SIG-M5 (cell line): ENCODE results near the gene FERMT3.

Experiments
- DNase-seq: peaks from one replicate; lab custom pipeline; 2025; lab: John Stamatoyannopoulos, UW

The FERMT3 gene

GRCh38 chr11:64220798-64221197, 14.3 kb downstream of the FERMT3 start:
- no peak for DNase-seq

- DNase-seq: no peak
Observed at GRCh38 chr11:64222651-64223000, 16.1 kb downstream of the FERMT3 start.

GRCh38 chr11:64223001-64223651, 16.6 kb downstream of the FERMT3 start:
- no peak for DNase-seq

GRCh38 chr11:64224151-64224890, 17.8 kb downstream of the FERMT3 start:
- no peak for DNase-seq

- DNase-seq: no peak
Observed at GRCh38 chr11:64224891-64225607, 18.5 kb downstream of the FERMT3 start.

- no peak for DNase-seq
Observed at GRCh38 chr11:64225608-64226506, 19.3 kb downstream of the FERMT3 start, which contains the start of the genes NUDT22 and TRPT1. Gene NUDT22, plus strand, starts transcription at chr11:64226274. Its CDS starts 379 bp downstream, at chr11:64226653. Gene TRPT1, minus strand, starts transcription at chr11:64226186. Its CDS starts 326 bp downstream, at chr11:64225860.

GRCh38 chr11:64226507-64227051, 20.1 kb downstream of the FERMT3 start:
- DNase-seq: no peak

- DNase-seq: no peak
Observed at GRCh38 chr11:64227405-64227956, 21.0 kb downstream of the FERMT3 start.

- DNase-seq: no peak
Observed at GRCh38 chr11:64229090-64229743, 22.7 kb downstream of the FERMT3 start.

GRCh38 chr11:64229744-64230170, 23.2 kb downstream of the FERMT3 start:
- no peak for DNase-seq

GRCh38 chr11:64230171-64230984, 23.9 kb downstream of the FERMT3 start, which contains the start of gene DNAJC4:
Gene DNAJC4, plus strand, starts transcription at chr11:64230548. Its CDS starts 307 bp downstream, at chr11:64230855.
- DNase-seq: no peak

- no peak for DNase-seq
Observed at GRCh38 chr11:64230985-64231365, 24.5 kb downstream of the FERMT3 start.

- DNase-seq: no peak
Observed at GRCh38 chr11:64231546-64231945, 25.0 kb downstream of the FERMT3 start.

GRCh38 chr11:64232182-64232966, 25.9 kb downstream of the FERMT3 start:
- no peak for DNase-seq

- no peak for DNase-seq
Observed at GRCh38 chr11:64232967-64233315, 26.4 kb downstream of the FERMT3 start.

- no peak for DNase-seq
Observed at GRCh38 chr11:64233913-64234586, 27.5 kb downstream of the FERMT3 start, which contains the start of gene VEGFB. Gene VEGFB, plus strand, starts transcription at chr11:64234584. Its CDS starts 250 bp downstream, at chr11:64234834.

- DNase-seq: no peak
Observed at GRCh38 chr11:64234647-64235379, 28.3 kb downstream of the FERMT3 start.
